SW 1271 (cell line): ENCODE data around the gene ST7.
"Not testable (repeated sequence)": the region's sequence is repeated elsewhere in the genome, so short reads cannot be mapped to it uniquely, and the experiment has no call there.

Experiments used
- DNase-seq, 2 experiments: peaks; one replicate each; lab custom pipeline; 2025; lab: John Stamatoyannopoulos, UW

The ST7 gene

DNA sequence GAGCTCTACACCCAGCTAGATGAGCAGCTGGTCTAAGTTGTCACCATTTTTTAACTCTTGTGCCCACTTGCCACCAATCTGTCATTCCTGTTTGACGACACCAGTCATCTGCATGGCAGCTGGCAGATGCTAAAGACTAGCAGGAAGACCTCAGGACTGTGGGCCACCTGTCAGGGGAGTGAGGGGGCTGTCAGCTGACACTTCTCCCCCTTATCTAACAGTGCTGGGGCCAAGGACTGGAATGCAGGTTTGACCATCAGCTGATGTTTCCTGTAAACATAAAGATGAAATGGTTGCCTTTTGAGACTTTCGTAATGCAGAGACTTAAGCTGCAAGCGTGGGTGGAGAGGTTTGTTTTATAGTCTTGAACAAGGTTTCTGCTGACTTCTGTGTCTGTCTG, 276.0 kb downstream of the ST7 start:
- no peak for DNase-seq

DNA sequence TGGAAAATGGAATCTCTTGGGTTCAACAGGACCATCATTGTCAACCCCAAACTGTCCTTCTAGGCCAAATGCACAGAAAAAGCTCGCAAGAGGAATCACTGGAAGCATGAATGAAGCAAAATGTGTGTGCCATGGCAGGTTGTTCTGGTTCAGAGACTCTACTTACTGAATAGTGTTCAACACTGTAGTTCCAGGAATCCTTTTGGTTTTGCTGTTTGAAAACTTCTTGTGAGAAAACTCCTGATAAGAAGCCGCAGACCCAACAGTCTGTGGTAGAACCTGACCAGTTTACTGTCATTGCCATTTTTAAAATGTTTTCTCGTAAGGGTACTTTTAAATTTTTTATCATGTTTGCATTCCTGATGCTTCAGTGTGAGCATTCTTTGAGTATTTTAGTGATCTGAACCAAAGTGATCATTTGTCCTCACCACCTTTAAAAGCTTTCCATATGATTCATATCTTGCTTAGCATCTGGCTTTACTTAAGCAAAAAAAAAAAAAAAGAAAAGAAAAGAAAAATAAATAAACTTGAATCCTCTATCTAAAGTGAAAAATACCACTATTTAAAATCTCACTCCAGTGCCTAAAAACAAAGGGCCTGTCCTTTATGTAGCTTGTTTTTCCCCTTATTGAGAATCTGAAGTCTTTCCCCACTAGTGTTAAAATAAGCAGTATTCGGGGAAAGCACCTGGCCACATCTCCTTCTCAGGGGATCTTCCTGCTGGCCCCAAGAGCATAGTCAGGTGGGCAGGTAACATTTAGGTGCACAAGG, 277.2 kb downstream of the ST7 start:
- DNase-seq, result no peak

DNA sequence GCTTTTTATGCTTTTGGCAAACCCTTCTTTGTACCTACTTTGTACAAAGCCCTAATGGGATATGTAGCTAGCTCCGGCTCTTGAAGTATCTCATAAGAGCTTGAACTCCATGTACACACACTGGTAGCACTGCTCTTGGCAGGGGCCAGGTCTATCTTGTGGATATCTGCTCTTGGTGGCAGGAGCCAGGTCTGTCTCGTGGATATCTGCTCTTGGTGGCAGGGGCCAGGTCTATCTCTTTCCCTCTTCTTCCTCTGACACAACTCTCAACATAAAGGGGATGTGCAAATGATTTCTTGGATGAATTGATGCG, 277.7 kb downstream of the ST7 start:
- DNase-seq, result no peak

DNA sequence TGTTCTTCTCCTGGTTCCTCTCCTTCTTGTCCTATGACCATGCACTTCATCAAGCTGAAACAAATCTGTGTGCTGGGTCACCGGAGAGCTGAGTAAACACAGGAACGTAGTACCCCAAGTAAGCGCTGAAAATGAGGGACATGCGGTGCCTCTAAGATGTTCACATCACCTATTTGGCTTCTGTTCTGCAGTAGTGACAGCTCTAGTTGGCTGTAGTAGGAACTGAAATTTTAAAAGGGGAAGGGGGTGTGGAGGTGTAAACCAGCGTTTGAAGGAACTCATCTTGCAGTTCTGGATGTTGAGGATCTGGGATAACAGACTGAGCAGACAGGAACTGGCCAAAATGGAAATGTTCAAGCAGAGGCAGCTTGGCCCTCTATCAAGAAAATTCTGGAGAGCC, 284.3 kb downstream of the ST7 start:
- DNase-seq, result no peak

DNA sequence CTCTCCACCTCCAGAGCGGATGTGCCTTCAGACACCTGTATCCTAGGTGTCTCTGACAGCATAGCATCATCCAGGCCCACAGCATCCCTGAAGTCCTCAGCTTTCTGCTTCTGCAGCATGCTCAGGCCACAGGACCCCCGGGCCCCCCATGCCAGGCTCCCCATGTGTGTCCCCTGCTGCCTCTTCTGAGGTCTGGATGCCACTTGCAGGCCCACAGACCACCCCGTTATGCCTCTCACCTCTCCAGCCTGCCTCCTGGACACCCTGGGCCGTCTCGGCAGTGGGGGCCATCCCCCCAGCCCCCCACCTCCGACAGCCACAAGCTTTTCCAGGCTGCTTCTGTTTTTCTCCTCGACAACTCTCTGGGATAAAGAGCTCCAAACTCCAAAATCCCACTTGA, 285.2 kb downstream of the ST7 start:
- DNase-seq, result no peak

DNA sequence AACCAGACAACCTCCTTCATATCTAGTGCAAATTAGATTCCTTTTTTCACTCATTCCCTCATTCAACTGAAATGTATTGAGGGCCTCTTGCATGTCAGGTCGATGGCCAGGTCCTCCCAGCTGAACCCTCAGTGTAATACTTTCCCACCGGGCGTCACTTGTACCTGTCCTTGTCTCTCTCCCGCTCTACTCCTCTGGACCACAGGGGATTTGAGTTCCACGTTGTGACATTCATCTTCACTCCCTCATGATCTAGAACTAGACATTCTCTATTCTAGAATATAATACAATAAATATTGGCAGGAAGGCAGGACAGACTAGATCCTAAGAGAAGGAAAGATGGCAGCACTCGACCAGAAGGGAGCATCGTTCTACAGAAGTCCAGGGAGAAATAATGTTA, 285.6 kb downstream of the ST7 start:
- no peak for DNase-seq

DNA sequence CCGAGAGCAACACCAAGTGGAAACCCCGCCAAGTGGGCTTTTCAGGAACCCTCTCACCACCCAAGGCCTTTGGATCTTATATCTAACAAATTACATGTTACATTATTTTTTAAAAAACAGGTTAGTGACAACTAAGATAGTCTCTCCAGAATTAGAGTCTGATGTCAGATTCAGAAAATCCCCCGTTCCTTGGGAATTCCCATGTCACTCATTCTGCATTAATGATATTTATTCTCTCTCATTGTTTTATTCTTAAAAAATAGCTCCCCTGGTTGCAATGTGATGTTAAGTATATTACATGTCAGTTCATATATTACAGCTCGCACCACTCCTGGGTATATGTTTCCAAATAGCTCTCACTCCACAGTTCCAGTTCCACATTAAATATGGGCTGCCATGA, 287.8 kb downstream of the ST7 start:
- no peak for DNase-seq

DNA sequence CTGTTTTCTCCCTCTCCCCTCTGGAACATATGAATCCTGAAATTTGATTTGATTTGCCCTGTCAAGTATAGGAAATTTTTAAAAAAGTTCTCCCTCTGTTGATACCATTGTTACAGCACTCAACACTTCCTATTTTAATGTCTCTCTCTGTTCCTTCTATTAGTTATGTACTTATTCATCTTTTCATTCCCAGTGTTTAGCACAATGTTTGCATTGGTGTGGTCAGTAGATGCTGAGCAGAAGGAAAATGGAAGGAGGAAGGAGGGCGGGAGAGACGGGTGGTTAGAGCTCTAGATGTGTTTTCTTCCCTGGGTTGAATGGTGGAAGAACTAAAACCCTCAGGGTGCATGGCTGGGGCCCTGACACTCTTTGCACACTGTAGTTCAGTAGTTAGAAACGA, 290.1 kb downstream of the ST7 start:
- DNase-seq, result no peak

DNA sequence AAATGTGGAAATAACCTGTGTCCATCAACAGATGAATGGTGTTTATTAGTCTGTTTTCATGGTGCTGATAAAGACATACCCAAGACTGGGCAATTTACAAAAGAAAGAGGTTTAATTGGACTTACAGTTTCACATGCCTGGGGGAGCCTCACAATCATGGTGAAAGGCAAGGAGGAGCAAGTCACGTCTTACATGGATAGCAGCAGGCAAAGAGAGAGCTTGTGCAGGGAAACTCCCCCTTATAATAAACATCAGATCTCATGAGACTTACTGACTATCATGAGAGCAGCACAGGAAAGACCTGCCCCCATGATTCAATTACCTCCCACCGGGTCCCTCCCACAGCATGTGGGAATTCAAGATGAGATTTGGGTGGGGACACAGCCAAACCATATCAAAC, 292.4 kb downstream of the ST7 start:
- DNase-seq, result not testable (repeated sequence)

DNA sequence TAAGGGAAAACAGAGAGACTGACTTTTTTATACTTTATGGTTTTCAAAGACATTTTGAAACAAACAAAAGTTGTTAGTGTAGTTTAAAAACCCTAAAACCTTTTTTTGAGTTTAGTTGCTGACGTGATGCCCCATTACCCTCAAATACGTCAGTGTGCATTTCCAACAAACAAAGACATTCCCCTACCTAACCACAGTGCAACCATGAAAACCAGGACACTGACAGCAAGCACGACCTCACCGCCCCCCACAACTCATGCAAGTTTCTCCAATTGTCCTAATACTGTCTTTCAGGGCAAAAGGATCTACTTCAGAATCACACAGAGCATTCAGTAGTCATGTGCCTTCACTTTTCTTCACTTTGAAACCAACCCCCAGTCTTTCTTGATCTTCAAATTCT, 294.5 kb downstream of the ST7 start:
- no peak for DNase-seq

DNA sequence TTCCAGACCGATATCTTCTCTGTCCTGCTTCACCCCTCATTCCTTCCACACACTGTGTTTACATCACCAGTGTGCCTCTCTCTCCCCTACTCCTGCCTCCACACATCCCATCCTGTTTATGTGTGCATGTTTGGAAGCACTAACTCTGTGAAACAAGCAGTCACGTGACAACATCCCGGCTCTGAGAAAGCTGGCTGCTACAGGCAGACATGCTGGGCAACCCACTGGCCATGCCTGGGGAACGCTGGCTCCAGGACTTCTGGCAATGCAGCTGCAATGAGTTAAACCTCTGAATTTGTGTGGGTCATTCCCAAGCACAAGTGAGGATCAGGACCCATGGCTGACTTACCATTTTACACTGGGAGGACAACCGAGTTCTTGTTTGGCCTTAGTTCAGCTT, 295.5 kb downstream of the ST7 start:
- no peak for DNase-seq

DNA sequence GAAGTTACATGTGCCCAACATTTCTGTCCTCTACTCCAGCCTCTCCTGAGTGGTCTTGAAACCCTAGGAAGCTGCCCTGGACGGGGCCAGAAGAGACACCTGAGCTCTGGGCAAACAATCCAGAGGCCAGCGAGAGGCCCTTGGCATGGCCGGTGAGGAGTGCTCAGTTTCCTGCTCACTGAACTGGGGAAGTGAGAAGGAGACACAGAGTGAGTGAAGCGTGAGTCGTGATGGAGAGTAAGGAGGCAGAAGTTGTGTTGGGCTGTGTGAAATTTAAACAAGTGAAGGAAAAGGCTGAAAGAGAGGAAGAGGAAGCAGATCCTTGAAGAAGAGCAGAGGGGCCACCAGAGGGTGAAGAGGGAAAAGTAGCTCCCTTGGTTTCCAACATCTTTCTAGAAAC, 296.4 kb downstream of the ST7 start:
- DNase-seq, result no peak

DNA sequence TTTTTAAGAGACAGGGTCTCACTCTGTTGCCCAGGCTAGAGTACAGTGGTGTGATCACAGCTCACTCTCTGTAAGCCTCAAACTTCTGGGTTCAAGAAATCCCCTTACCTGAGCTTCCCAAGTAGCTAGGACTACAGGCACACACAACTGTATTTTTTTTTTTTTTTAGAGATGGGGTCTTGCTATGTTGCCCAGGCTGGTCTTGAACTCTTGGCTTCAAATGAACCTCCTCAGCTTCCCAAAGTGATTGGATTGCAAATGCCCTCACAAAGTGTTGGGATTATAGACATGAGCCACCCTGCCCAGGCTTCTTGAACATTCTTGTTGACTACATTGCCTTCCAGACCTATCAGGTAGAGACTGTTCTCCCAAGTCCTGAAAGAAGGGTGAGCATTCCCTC, 296.9 kb downstream of the ST7 start:
- no peak for DNase-seq

DNA sequence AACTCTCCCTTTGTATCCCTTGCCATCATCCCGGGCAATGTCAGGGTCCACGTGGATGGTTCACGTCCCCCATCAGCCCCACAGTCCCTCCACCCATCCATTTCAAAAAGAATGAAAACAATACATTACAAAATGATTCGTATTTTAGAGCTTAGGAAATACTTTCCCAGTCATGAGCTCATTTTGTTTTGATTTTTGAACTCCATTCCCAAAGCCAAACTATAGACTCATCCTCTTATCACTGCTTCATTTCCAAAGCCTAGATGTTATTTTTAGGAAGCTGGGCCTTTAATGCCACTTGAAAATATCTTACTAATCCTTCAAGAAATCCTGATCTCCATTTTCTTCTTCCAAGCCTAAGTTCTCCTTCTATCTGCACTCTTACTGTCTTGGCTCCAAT, 297.5 kb downstream of the ST7 start:
- DNase-seq, result no peak

DNA sequence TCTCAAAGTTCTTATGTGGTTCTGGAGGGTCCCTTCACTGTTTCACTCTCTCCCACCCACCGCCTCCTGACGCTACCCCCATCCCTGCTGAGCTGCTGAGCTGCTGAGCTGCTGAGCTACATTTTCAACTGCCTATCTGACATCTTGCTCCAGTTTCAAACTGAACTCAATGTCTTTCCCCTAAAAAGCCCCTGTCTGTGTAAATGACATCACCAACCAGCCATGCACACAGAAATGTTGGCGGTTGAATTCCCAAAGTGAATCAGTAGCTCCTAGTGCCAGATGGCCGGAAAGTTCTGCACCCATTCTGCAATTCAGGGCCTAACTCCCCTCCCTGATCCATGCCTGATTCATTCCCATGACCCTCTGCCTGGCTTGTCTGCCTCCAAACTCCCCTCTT, 298.4 kb downstream of the ST7 start:
- no peak for DNase-seq

DNA sequence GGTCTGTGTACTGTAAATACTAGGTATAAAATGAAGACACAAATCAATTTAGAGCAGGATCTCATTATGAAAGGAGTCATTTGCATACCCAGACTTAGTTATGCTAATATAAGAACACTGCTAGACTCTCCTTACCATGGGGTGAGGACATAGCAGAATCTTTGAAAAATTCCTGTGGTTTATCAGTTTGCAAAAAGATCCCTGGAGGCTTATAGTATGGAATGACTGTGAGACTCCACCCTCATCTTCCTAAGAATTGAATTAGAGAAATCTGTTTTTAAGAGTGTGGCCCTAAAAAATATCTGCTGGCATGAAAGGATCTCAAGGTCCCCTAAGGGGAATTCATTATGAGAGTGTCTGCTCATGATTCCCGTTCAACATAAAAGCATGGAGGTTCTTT, 306.3 kb downstream of the ST7 start:
- no peak for DNase-seq

DNA sequence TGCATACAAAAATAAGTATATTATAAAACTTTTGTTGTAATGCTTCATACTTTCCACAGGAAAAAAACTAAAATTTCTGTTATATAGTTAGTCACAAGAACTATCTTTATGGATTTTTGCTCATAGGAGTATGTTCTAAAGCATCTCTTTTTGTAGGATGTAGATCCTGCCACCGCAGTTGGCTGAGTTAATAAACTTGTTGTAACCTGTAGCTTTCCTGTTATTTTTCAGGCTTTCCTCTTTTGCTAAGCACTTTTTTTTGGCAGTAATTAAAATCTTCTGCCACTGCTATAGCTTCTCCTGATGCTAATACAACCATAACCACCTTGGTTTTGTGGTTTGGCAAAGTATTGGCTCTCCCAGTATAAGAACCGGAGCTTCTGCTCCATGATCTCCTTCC, 309.2 kb downstream of the ST7 start:
- DNase-seq, result no peak

DNA sequence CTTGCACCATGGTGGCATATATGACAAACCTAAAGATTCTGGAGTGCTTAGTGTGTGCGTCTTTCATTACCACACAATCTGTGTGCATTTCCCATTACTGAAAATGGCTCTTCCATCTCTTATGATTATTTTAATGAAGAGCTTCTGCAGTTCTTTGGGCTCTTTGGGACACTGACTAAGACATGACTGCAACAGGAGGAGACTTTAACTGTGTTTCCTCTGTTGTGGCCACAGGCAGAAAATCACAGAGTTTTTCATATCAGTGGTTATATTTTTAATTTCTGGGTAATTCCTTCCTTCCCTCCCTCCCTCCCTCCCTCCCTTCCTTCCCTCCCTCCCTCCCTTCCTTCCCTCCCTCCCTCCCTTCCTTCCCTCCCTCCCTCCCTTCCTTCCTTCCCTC, 311.4 kb downstream of the ST7 start:
- no peak for DNase-seq

DNA sequence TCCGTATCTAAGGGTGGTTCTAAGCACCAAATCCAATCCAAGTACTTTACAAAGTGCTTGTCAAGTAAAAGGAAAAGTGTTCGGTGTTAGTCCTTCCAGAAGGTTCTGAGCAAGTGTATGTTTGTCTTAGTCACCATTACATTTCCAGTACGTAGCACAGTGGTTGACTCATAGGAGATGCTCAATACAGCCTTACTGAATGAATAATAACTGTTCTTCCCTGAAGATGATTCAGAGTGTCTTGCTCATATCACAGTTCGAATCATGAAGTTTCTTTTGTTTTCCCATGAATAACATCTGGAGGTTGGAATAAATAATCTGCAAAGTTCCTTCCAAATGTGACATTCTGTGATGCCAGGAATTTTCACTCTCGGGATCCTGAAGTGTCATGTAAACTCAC, 316.1 kb downstream of the ST7 start:
- peak; percentile 37 to 53 for DNase-seq

DNA sequence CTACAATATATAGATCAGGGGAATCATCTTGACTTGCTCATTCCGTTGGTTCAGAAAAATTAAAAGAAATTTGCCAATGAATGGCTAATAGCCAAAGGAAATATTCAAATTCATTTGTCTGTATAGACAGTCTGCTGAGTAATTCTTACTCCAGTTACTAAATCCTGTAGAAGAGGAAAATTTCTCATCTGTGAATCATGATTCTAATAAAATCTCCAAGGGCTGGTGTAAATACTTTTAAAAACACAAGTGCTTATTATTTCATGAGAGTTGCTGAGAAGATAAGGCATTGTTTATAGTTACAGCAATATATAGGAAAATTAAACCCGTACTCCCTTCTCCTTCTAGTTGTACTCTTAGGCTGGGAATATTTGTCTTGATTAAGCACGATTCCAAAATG, 316.6 kb downstream of the ST7 start:
- DNase-seq, result no peak

DNA sequence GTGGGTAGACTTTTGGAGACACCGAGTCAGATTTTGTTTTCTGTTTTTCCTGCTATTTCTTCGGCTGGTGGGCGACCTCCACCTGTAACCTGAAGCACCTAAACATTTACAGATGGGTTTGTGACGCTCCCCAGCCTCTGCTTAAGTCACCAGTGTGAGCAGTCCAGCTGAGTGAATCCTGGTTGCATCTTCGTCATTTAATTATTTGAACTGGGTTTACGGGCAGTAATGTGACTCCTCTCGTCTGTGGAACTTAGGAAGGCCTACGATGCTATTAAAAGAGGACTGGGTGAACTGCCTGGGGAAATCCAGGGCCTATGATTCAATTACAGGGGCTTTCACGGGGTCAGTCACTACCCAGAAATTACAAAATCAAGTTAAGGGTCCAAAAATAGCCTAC, 317.1 kb downstream of the ST7 start:
- DNase-seq, result no peak

DNA sequence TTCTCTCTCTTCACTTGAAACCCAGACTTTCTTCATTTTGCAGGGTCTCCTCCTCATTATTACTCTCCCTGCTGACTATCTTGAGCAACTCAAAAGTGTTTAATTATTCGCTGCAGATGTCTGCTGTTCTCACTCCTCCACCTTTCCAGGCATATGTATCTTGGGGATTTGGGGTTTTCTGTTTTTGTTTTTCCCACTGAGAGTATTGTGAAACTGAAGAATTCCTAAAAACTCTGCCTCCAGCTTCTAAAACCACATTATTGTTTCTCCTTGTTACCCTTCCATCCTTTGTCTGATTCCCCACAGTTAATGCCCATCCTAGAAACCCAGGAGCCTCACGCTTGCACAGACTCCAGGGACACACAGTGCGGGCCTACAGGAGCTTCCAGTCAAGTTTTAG, 318.3 kb downstream of the ST7 start:
- DNase-seq, result no peak

DNA sequence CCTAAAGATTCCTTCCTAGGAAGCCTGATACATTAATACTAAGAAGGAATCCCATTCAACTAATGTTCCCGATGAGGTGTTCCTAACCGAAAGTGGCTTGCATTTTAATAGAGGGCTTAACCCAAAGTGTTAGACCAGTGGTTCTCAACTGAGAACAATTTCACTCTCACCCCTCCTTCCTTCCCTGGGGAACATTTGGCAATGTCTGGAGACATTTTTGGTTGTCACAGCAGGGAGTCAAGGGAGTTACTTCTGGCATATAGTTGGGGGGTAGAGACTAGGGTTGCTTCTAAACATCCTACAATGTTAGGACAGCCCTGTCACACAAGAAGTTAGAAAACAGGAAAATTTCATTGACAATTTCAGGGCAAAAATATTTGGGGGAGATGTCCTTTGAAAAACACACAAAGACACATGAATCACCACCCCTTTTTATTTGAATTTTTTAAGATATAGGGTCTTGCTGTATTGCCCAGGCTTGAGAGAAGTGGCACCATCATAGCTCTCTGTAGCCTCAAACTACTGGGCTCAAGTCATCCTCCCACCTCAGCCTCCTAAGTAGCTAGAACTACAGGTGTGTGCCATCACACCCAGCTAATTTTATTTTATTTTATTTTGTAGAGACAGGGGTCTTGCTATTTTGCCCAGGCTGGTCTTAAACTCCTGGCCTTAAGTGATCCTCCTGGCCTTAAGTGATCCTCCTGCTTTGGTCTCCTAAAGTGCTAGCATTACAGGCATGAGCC, 318.9 kb downstream of the ST7 start:
- no peak for DNase-seq

DNA sequence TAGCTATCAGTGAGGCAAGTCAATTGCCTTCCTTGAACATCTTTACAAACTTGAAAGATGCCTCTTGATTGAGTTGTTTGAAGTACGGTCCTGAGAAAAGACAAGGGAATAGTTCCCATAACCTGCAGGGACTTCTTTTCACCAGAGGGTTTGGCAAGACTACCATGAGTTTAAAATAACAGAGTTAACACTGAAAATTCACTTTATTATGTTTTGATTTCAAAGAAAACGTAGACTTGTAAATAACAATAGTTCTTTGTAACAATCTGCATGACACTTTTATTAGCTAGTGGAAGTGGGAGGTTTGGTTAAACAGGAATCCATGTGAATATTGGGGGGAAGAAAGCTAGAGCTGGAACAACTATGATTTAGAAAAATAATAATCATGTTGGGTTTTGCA, 320.0 kb downstream of the ST7 start:
- DNase-seq, result no peak
